SK-N-SH (cell line): ENCODE results near the gene TBPL2. TPM values are rescaled to one million over a fixed set of nuclear protein-coding genes. Genes with fewer than 3 reads are reported as not detected.

Source experiments
- CTCF ChIA-PET: fragments of 300-600, 350-600 bp; formaldehyde crosslinking; extraction: SDS; loops from one replicate; lab custom pipeline; 2021; lab: Yijun Ruan, JAX
- POLR2A ChIA-PET: fragments of 350-600 bp; sonication (Branson Sonifier 250); formaldehyde crosslinking; extraction: SDS; loops from one replicate; lab custom pipeline; 2020; ENCODE audit warnings: antibody characterized with exemption, inconsistent platforms; lab: Yijun Ruan, JAX
- DNase-seq: peaks from one replicate; pipeline ENCODE4 v3.0.0; 2012
- H2AFZ ChIP-seq: fragments of 200-600 bp; sonication (generic); 2 replicates; pipeline ENCODE4 v1.8.1; 2016; ENCODE audit warnings: antibody characterized with exemption, mild to moderate bottlenecking, low read depth
- H3F3A ChIP-seq: fragments of 200-600 bp; sonication (generic); replicated peaks from 2 replicates; pipeline ENCODE3; 2016; ENCODE audit warnings: antibody characterized with exemption, mild to moderate bottlenecking; ENCODE audit not compliant: insufficient read depth
- H3K27ac ChIP-seq, 2 experiments: fragments of 200-500 bp in 1 of 2; fragments of 200-600 bp in 1 of 2; sonication (Bioruptor generic) in 1 of 2; sonication (generic), shearing (Covaris generic) in 1 of 2; 2 replicates each; pipeline versions ENCODE4 v1.5.1 to v1.6.1; 2014 to 2016; ENCODE audit warnings: low read depth in 2 of 2, inconsistent platforms in 1 of 2, low read length in 1 of 2, mild to moderate bottlenecking in 1 of 2, mixed read lengths in 1 of 2
- H3K27me3 ChIP-seq: fragments of 200-600 bp; sonication (generic), shearing (Covaris generic); 2 replicates; pipeline ENCODE4 v1.6.1; 2016; ENCODE audit warnings: mixed run types; ENCODE audit not compliant: insufficient read depth
- H3K36me3 ChIP-seq, 2 experiments: fragments of 200-500 bp in 1 of 2; fragments of 200-600 bp in 1 of 2; sonication (Bioruptor generic) in 1 of 2; sonication (generic) in 1 of 2; replicated peaks in 1 of 2; 2 replicates each; pipeline versions ENCODE3 to v1.5.1; 2014 to 2016; ENCODE audit warnings: low read length in 1 of 2, mild to moderate bottlenecking in 1 of 2; ENCODE audit not compliant: insufficient read depth in 2 of 2, control insufficient read depth in 1 of 2
- H3K4me1 ChIP-seq, 2 experiments: fragments of 200-500 bp in 1 of 2; fragments of 200-600 bp in 1 of 2; sonication (Bioruptor generic) in 1 of 2; sonication (generic), shearing (Covaris generic) in 1 of 2; 2 replicates each; pipeline versions ENCODE4 v1.5.1 to v1.6.1; 2014 to 2016; ENCODE audit warnings: low read depth in 1 of 2, low read length in 1 of 2, mixed run types in 1 of 2; ENCODE audit not compliant: insufficient read depth in 2 of 2, control insufficient read depth in 1 of 2
- H3K4me2 ChIP-seq: fragments of 200-600 bp; sonication (generic), shearing (Covaris generic); 2 replicates; pipeline ENCODE4 v1.6.1; 2017; ENCODE audit warnings: mixed run types
- H3K4me3 ChIP-seq, 2 experiments: fragments of 200-500 bp in 1 of 2; fragments of 200-600 bp in 1 of 2; sonication (Bioruptor generic) in 1 of 2; sonication (generic), shearing (Covaris generic) in 1 of 2; 2 replicates each; pipeline versions ENCODE4 v1.5.1 to v1.8.1; 2014 to 2016; ENCODE audit warnings: low read depth in 2 of 2, inconsistent platforms in 1 of 2, low read length in 1 of 2, mild to moderate bottlenecking in 1 of 2, mixed read lengths in 1 of 2, moderate library complexity in 1 of 2
- H3K79me2 ChIP-seq: fragments of 200-600 bp; sonication (generic); 2 replicates; pipeline ENCODE4 v1.8.1; 2017; ENCODE audit warnings: mild to moderate bottlenecking; ENCODE audit not compliant: insufficient read depth
- H3K9ac ChIP-seq: fragments of 200-600 bp; sonication (generic); 2 replicates; pipeline ENCODE4 v1.6.1; 2017; ENCODE audit warnings: mixed run types
- H3K9me2 ChIP-seq: fragments of 200-600 bp; sonication (generic); 2 replicates; pipeline ENCODE4 v1.6.1; 2017; ENCODE audit warnings: mixed run types
- H3K9me3 ChIP-seq: fragments of 200-600 bp; sonication (generic); 2 replicates; pipeline ENCODE4 v1.6.1; 2017; ENCODE audit warnings: mixed run types, mild to moderate bottlenecking, moderate library complexity
- H4K20me1 ChIP-seq: fragments of 200-600 bp; sonication (generic); 2 replicates; pipeline ENCODE4 v1.6.1; 2017; ENCODE audit warnings: mild to moderate bottlenecking, mixed run types; ENCODE audit not compliant: insufficient read depth
- ELF1 ChIP-seq: IDR thresholded peaks from 2 replicates; pipeline ENCODE4 v1.4.0; 2012
- FOXJ3 ChIP-seq: sonication (generic); formaldehyde crosslinking; IDR thresholded peaks from 2 replicates; pipeline ENCODE4 v1.5.1; 2020; ENCODE audit warnings: mild to moderate bottlenecking, missing genetic modification reagents
- FOXM1 ChIP-seq: IDR thresholded peaks from 2 replicates; pipeline ENCODE4 v1.4.0; 2012; ENCODE audit warnings: low read depth, mild to moderate bottlenecking
- GATA2 ChIP-seq: sonication (generic); formaldehyde crosslinking; IDR thresholded peaks from 2 replicates; pipeline ENCODE4 v1.5.0; 2020; ENCODE audit warnings: mild to moderate bottlenecking, missing genetic modification reagents
- IRF3 ChIP-seq: fragments of 150-350 bp; IDR thresholded peaks from 2 replicates; pipeline ENCODE4 v1.6.1; 2016; ENCODE audit warnings: mild to moderate bottlenecking, low read depth, low read length
- MEF2A ChIP-seq: IDR thresholded peaks from 2 replicates; pipeline ENCODE4 v1.4.0; 2012; ENCODE audit warnings: low read depth, borderline replicate concordance
- MXI1 ChIP-seq: IDR thresholded peaks from 2 replicates; pipeline ENCODE4 v1.6.1; 2012; ENCODE audit warnings: mild to moderate bottlenecking, low read depth, low read length, improper control_type of control experiment
- NRF1 ChIP-seq: IDR thresholded peaks from 2 replicates; pipeline ENCODE4 v1.6.1; 2012; ENCODE audit warnings: low read depth, mild to moderate bottlenecking, low read length
- PBX3 ChIP-seq: IDR thresholded peaks from 2 replicates; pipeline ENCODE4; 2012
- RCOR1 ChIP-seq: fragments of 150-350 bp; IDR thresholded peaks from 2 replicates; pipeline ENCODE4 v1.6.1; 2017; ENCODE audit warnings: antibody characterized with exemption, low read length
- RXRA ChIP-seq: IDR thresholded peaks from 2 replicates; pipeline ENCODE4 v1.4.0; 2012; ENCODE audit warnings: low read depth, mild to moderate bottlenecking, borderline replicate concordance
- SIN3A ChIP-seq: IDR thresholded peaks from 2 replicates; pipeline ENCODE4 v1.6.1; 2012; ENCODE audit warnings: low read depth, mild to moderate bottlenecking, low read length, moderate library complexity, borderline replicate concordance
- TAF1 ChIP-seq: IDR thresholded peaks from 2 replicates; pipeline ENCODE4 v1.6.1; 2012; ENCODE audit warnings: low read depth, mild to moderate bottlenecking, low read length, moderate library complexity, borderline replicate concordance
- TCF12 ChIP-seq: IDR thresholded peaks from 2 replicates; pipeline ENCODE4 v1.4.0; 2012
- USF2 ChIP-seq: fragments of 150-350 bp; IDR thresholded peaks from 2 replicates; pipeline ENCODE4 v1.6.1; 2017; ENCODE audit warnings: antibody characterized with exemption, low read length, low read depth, borderline replicate concordance
- YY1 ChIP-seq: IDR thresholded peaks from 2 replicates; pipeline ENCODE4 v1.4.0; 2012; ENCODE audit warnings: low read depth, mild to moderate bottlenecking
- ZBTB33 ChIP-seq: IDR thresholded peaks from 2 replicates; pipeline ENCODE4 v1.4.0; 2012; ENCODE audit warnings: low read depth, borderline replicate concordance
- WGBS: methylation state at CpG from one replicate; pipeline ENCODE4 v1.1.6; 2017; ENCODE audit warnings: low lambda C conversion rate; 5-methylcytosine and 5-hydroxymethylcytosine counted together
- polyA plus RNA-seq, 3 experiments: library from polyadenylated mRNA; depleted of rRNA; stranded (reverse); fragments of >200 nt; gene quantifications; 2 replicates each; pipeline ENCODE4 v1.2.3, GENCODE V29; 2012

Gene TBPL2
- polyA plus RNA-seq, 1 of the 3 experiments (the other 2 are of a cell fraction) = not detected

- H3K9me3 ChIP-seq = no peaks in the 10 kb centered on the region
- no peaks in the 10 kb centered on the region for H3K4me1 ChIP-seq
- no peaks in the 10 kb centered on the region for H4K20me1 ChIP-seq
- DNase-seq = no peak
- TF ChIP-seq USF2 (no peak), GATA2 (CRISPR knock-in tag) (no peak), ZBTB33 (no peak), RXRA (no peak), PBX3 (no peak), MXI1 (no peak)
- H3K36me3 ChIP-seq = no peaks in the 10 kb centered on the region
- no peak overlapping the region for H3K9ac ChIP-seq
- no peak overlapping the region for H3K4me3 ChIP-seq
- CTCF ChIA-PET = interaction anchor here (0.8 to 5.7 kb wide), 4 partner anchors 12 to 1039 kb away, joined by 3 to 33 read pairs (median 15); no protein-coding TSS in a partner anchor
- H3K27ac ChIP-seq = no peak overlapping the region
- no peaks in the 10 kb centered on the region for H3K9me2 ChIP-seq
- H3K79me2 ChIP-seq = no peaks in the 10 kb centered on the region
- peaks cover 15% of the 10 kb centered on the region; the same call in 1 of the 2 replicates for H3K27me3 ChIP-seq
- no peak overlapping the region for H3K4me2 ChIP-seq
- POLR2A ChIA-PET = no interaction called here
- 21% methylated on average over 3 of the region's 3 CpGs for WGBS
- H2AFZ ChIP-seq = no peak overlapping the region
- H3F3A ChIP-seq = no peaks in the 10 kb centered on the region
Measured at GRCh38 chr14:55434805-55435174, 5.6 kb downstream of the TBPL2 start.

- Histone ChIP-seq H3K4me2 (no peak overlapping the region), H3K27me3 (peaks cover 15% of the 10 kb centered on the region; the same call in 1 of the 2 replicates), H3K9me3 (no peaks in the 10 kb centered on the region), H3K9me2 (no peaks in the 10 kb centered on the region), H3K27ac (no peak overlapping the region), H3F3A (no peaks in the 10 kb centered on the region), H3K4me1 (no peaks in the 10 kb centered on the region), H2AFZ (no peak overlapping the region), H3K9ac (no peak overlapping the region), H3K79me2 (no peaks in the 10 kb centered on the region), H4K20me1 (no peaks in the 10 kb centered on the region), H3K36me3 (no peaks in the 10 kb centered on the region), H3K4me3 (no peak overlapping the region)
- ChIA-PET POLR2A (interaction anchor here (0.6 kb wide), 1 partner anchor 46 kb away, joined by 3 read pairs; no protein-coding TSS in a partner anchor), CTCF (interaction anchor here (1.4 to 5.7 kb wide), 2 partner anchors 12 to 221 kb away, joined by 3 to 33 read pairs; no protein-coding TSS in a partner anchor)
- DNase-seq = no peak
- WGBS = 78% methylated on average over 6 of the region's 6 CpGs
- TF ChIP-seq ELF1 = no peak
- no peak for TF ChIP-seq YY1
- no peak for TF ChIP-seq RXRA
- TF ChIP-seq USF2 = no peak
- no peak for TF ChIP-seq MEF2A
- TF ChIP-seq TAF1 = no peak
- TF ChIP-seq IRF3 = no peak
- TF ChIP-seq FOXM1 = no peak
- no peak for TF ChIP-seq ZBTB33
- TF ChIP-seq SIN3A = no peak
- TF ChIP-seq FOXJ3 (CRISPR knock-in tag) = no peak
- no peak for TF ChIP-seq TCF12
- TF ChIP-seq RCOR1 = no peak
- TF ChIP-seq NRF1 = no peak
Measured at GRCh38 chr14:55433880-55434804, 6.3 kb downstream of the TBPL2 start.
